ENCODE data around the gene ACTL9. TPM values are rescaled to one million over a fixed set of nuclear protein-coding genes. Genes with fewer than 3 reads are reported as not detected.

The ACTL9 gene
- total RNA-seq, 1 donor from 2014 or later: not detected

Other genes with a start within 250 kb of the ACTL9 start
- gene PRAM1, start 196.2 kb downstream of the ACTL9 start, total RNA-seq: 1.8 TPM
- 13.7 TPM for gene ZNF414, start 184.6 kb downstream of the ACTL9 start, total RNA-seq
- 7.3 TPM for gene MYO1F, start 121.4 kb downstream of the ACTL9 start, total RNA-seq
- gene ADAMTS10, start 88.1 kb downstream of the ACTL9 start, total RNA-seq: 24.8 TPM
- not detected for gene NFILZ, start 68.2 kb downstream of the ACTL9 start, total RNA-seq
- not detected for gene OR2Z1, start 22.8 kb upstream of the ACTL9 start, total RNA-seq
- 31.5 TPM for gene ZNF558, start 133.5 kb upstream of the ACTL9 start, total RNA-seq
- gene MBD3L1, start 133.6 kb upstream of the ACTL9 start, total RNA-seq: not detected